Fibroblast of villous mesenchyme (primary cell): ENCODE results near the gene RASA3. TPM values are rescaled to one million over a fixed set of nuclear protein-coding genes. Genes with fewer than 3 reads are reported as not detected.

Experiments used
- DNase-seq: peaks from one replicate; pipeline ENCODE4 v3.0.0-alpha.2; 2010; ENCODE audit warnings: low read depth
- H3K4me3 ChIP-seq: 2 replicates; pipeline ENCODE4 v1.5.1; 2011; ENCODE audit warnings: low read depth, mild to moderate bottlenecking, low read length
- CTCF ChIP-seq: IDR thresholded peaks from 2 replicates; pipeline ENCODE4 v1.5.1; 2012; ENCODE audit warnings: low read depth, mild to moderate bottlenecking, low read length; ENCODE audit not compliant: insufficient read depth
- total RNA-seq: library from RNA; depleted of rRNA; stranded (reverse); fragments of >200 nt; gene quantifications from 2 replicates; pipeline ENCODE4 v1.2.3, GENCODE V29; 2012

Gene RASA3
- total RNA-seq, 1 donor, result 34.1 TPM

- H3K4me3 ChIP-seq, result no peak overlapping the region
- no peak for DNase-seq
These were observed 177.2 kb downstream of the RASA3 start for GRCh38 chr13:113955235-113955634.

GRCh38 chr13:113954046-113954835, 178.2 kb downstream of the RASA3 start:
- no peak overlapping the region for H3K4me3 ChIP-seq
- no peak for DNase-seq
- TF ChIP-seq CTCF, result no peak

More at GRCh38 chr13:113955235-113955634, 177.2 kb downstream of the RASA3 start:
- no peak for TF ChIP-seq CTCF

- no peak for TF ChIP-seq CTCF
- H3K4me3 ChIP-seq, result no peak overlapping the region
- no peak for DNase-seq
These were observed 178.9 kb downstream of the RASA3 start for GRCh38 chr13:113953561-113953960.

GRCh38 chr13:113952983-113953520, 179.4 kb downstream of the RASA3 start:
- no peak for DNase-seq
- no peak for TF ChIP-seq CTCF
- no peak overlapping the region for H3K4me3 ChIP-seq

- TF ChIP-seq CTCF, result no peak
- no peak overlapping the region for H3K4me3 ChIP-seq
- DNase-seq, result no peak
These were observed 180.1 kb downstream of the RASA3 start for GRCh38 chr13:113952151-113952982.

- TF ChIP-seq CTCF, result peak; percentile 84
- DNase-seq, result peak; percentile 82
- H3K4me3 ChIP-seq, result no peak overlapping the region
These were observed 181.0 kb downstream of the RASA3 start for GRCh38 chr13:113951246-113951999.
